A549 (cell line): ENCODE measurements around the gene USP11. TPM values are rescaled to one million over a fixed set of nuclear protein-coding genes. Genes with fewer than 3 reads are reported as not detected.

Experiments
- ATAC-seq, 2 experiments: fragments of 200-7000 bp in 1 of 2; fragments of >200 bp in 1 of 2; cut with Nextera tagmentation in 1 of 2; cut with Tn5 transposase in 1 of 2; 3 replicates each; pipeline versions ENCODE4 v1.8.0 to v1.9.1; 2018 to 2020; ENCODE audit warnings: mild to moderate bottlenecking in 1 of 2, moderate library complexity in 1 of 2
- CTCF ChIA-PET: fragments of 300-600 bp; sonication (Branson Sonifier 250); formaldehyde crosslinking; extraction: SDS; loops from one replicate; lab custom pipeline; 2021; ENCODE audit warnings: antibody characterized with exemption, inconsistent platforms; lab: Yijun Ruan, JAX
- POLR2A ChIA-PET: fragments of 350-600 bp; formaldehyde crosslinking; extraction: SDS; loops from one replicate; lab custom pipeline; 2021; ENCODE audit warnings: antibody characterized with exemption, inconsistent platforms; lab: Yijun Ruan, JAX
- DNase-seq, 2 experiments: peaks; one replicate each; pipeline versions ENCODE4 v3.0.0 to v3.0.0-alpha.2; 2011 to 2016; ENCODE audit warnings: low read depth in 1 of 2, low spot score in 1 of 2
- FAIRE-seq: peaks from 2 replicates; lab custom pipeline; 2011; peaks lifted over from hg19 to GRCh38; lab: Jason Lieb, UNC
- H3K27ac ChIP-seq, 2 experiments: fragments of >200 bp; sonication (Bioruptor Twin); formaldehyde crosslinking; 3 replicates each; pipeline ENCODE4 v1.5.1; 2016 to 2017
- H3K4me1 ChIP-seq: fragments of >200 bp; sonication (Bioruptor Twin); formaldehyde crosslinking; 3 replicates; pipeline ENCODE4 v1.6.1; 2016
- H3K4me2 ChIP-seq: fragments of >200 bp; sonication (Bioruptor Twin); formaldehyde crosslinking; 3 replicates; pipeline ENCODE4 v1.6.1; 2016
- H3K4me3 ChIP-seq: fragments of >200 bp; sonication (Bioruptor Twin); formaldehyde crosslinking; 3 replicates; pipeline ENCODE4 v1.5.1; 2016
- H3K9me3 ChIP-seq: fragments of >200 bp; sonication (Bioruptor Twin); formaldehyde crosslinking; 3 replicates; pipeline ENCODE4 v1.6.1; 2016
- ATOH8 ChIP-seq: fragments of 250-450 bp; sonication (Bioruptor Pico); IDR thresholded peaks from 2 replicates; pipeline ENCODE4 v1.5.0; 2020; ENCODE audit warnings: low read depth, mild to moderate bottlenecking, moderate library complexity
- BCL3 ChIP-seq: fragments of >200 bp; sonication (Bioruptor Twin); formaldehyde crosslinking; IDR thresholded peaks from 3 replicates; pipeline ENCODE4 v1.6.1; 2016
- BHLHE40 ChIP-seq: IDR thresholded peaks from 2 replicates; pipeline ENCODE4 v1.6.1; 2012; ENCODE audit warnings: low read depth, low read length, inconsistent platforms
- CBX2 ChIP-seq: fragments of 200-600 bp; sonication (generic); IDR thresholded peaks from 2 replicates; pipeline ENCODE4 v1.6.1; 2016; ENCODE audit warnings: low read depth, mild to moderate bottlenecking, borderline replicate concordance
- CBX8 ChIP-seq: fragments of 200-600 bp; sonication (generic); IDR thresholded peaks from 2 replicates; pipeline ENCODE4 v1.6.1; 2016
- CTCF ChIP-seq: fragments of >200 bp; sonication (Bioruptor Twin); formaldehyde crosslinking; IDR thresholded peaks from 3 replicates; pipeline ENCODE4 v1.5.1; 2016
- E2F6 ChIP-seq: IDR thresholded peaks from 2 replicates; pipeline ENCODE4 v1.6.1; 2012; ENCODE audit warnings: low read depth, borderline replicate concordance
- EHMT2 ChIP-seq: fragments of 200-600 bp; sonication (generic); IDR thresholded peaks from 2 replicates; pipeline ENCODE4 v1.6.1; 2016; ENCODE audit warnings: antibody characterized with exemption, low read depth, mild to moderate bottlenecking, moderate library complexity
- EP300 ChIP-seq, 2 experiments: fragments of >200 bp; sonication (Bioruptor Twin); formaldehyde crosslinking; IDR thresholded peaks; 2 replicates in 1 of 2; 3 replicates in 1 of 2; pipeline ENCODE4 v1.6.1; 2016 to 2017
- FOXS1 ChIP-seq: fragments of 250-450 bp; sonication (Bioruptor Pico); IDR thresholded peaks from 2 replicates; pipeline ENCODE4 v1.5.0; 2020; ENCODE audit warnings: mild to moderate bottlenecking, moderate library complexity
- HEYL ChIP-seq: fragments of 250-450 bp; sonication (Bioruptor Pico); IDR thresholded peaks from 2 replicates; pipeline ENCODE4 v1.8.0; 2021; ENCODE audit warnings: mild to moderate bottlenecking, moderate library complexity
- HMGXB4 ChIP-seq: fragments of 250-450 bp; sonication (Bioruptor Pico); IDR thresholded peaks from 2 replicates; pipeline ENCODE4 v1.5.0; 2021; ENCODE audit warnings: mild to moderate bottlenecking, moderate library complexity, borderline replicate concordance
- KDM5A ChIP-seq: fragments of 200-600 bp; sonication (generic); IDR thresholded peaks from 2 replicates; pipeline ENCODE4 v1.6.1; 2016; ENCODE audit warnings: antibody characterized with exemption, mild to moderate bottlenecking
- MAFK ChIP-seq: fragments of 450-650 bp; IDR thresholded peaks from 2 replicates; pipeline ENCODE4 v1.6.1; 2014; ENCODE audit not compliant: partially characterized antibody
- NPAS2 ChIP-seq: fragments of 250-450 bp; sonication (Bioruptor Pico); IDR thresholded peaks from 2 replicates; pipeline ENCODE4 v1.8.0; 2022; ENCODE audit warnings: mild to moderate bottlenecking, moderate library complexity, borderline replicate concordance
- POLR2A ChIP-seq: IDR thresholded peaks from 2 replicates; pipeline ENCODE4 v1.6.1; 2012; ENCODE audit warnings: mild to moderate bottlenecking, low read length
- RNF2 ChIP-seq: fragments of 200-600 bp; sonication (generic); IDR thresholded peaks from 2 replicates; pipeline ENCODE4 v1.6.1; 2016; ENCODE audit warnings: low read depth, mild to moderate bottlenecking, antibody characterized with exemption, moderate library complexity, borderline replicate concordance
- SMC3 ChIP-seq: fragments of >200 bp; sonication (Bioruptor Twin); formaldehyde crosslinking; IDR thresholded peaks from 3 replicates; pipeline ENCODE4 v1.6.1; 2018; ENCODE audit warnings: inconsistent platforms
- ZC3H11A ChIP-seq: fragments of 450-650 bp; IDR thresholded peaks from 2 replicates; pipeline ENCODE4 v1.6.1; 2014; ENCODE audit warnings: antibody characterized with exemption, mild to moderate bottlenecking
- ZNF302 ChIP-seq: fragments of 250-450 bp; sonication (Bioruptor Pico); IDR thresholded peaks from 2 replicates; pipeline ENCODE4 v1.9.0; 2021; ENCODE audit warnings: inconsistent platforms, mild to moderate bottlenecking, moderate library complexity
- WGBS: methylation state at CpG from one replicate; pipeline ENCODE4 v1.1.6; 2017; ENCODE audit errors: missing lambda C conversion rate; 5-methylcytosine and 5-hydroxymethylcytosine counted together
- polyA plus RNA-seq, 4 experiments: library from polyadenylated mRNA; depleted of rRNA in 3 of 4; stranded (reverse); fragments of >200 nt; fragmentation: RNase III in 1 of 4; extraction: RNeasy Plus Mini Kit Qiagen cat#74134 plus additional on column Dnase treatment in 1 of 4; gene quantifications; 2 replicates in 3 of 4; 3 replicates in 1 of 4; pipeline ENCODE4 v1.2.3, GENCODE V29; 2011 to 2017

USP11 gene
- polyA plus RNA-seq, 2 of the 4 experiments (the other 2 are of a cell fraction): 35.6 to 50.0 TPM

- TF ChIP-seq HMGXB4 (CRISPR knock-in tag) (no peak), EHMT2 (no peak), CTCF (no peak), BCL3 (no peak), KDM5A (no peak)
These were observed 9.1 kb upstream of the USP11 start (continued) for GRCh38 chrX:47223476-47224250.

GRCh38 chrX:47224266-47224895, 8.4 kb upstream of the USP11 start:
- POLR2A ChIA-PET: no interaction called here
- TF ChIP-seq BHLHE40 (no peak), CTCF (no peak), NPAS2 (no peak), EP300 (IDR thresholded peaks at IDR 0.05) (no peak)
- H3K9me3 ChIP-seq: no peaks in the 10 kb centered on the region
- CTCF ChIA-PET: no interaction called here
- 94% methylated on average over 16 of the region's 17 CpGs for WGBS
- H3K27ac ChIP-seq: no peak overlapping the region
- DNase-seq (no peak), ATAC-seq (no peak), FAIRE-seq (no peak)
- H3K4me2 ChIP-seq: no peak overlapping the region
- H3K4me1 ChIP-seq: peaks cover 16% of the 10 kb centered on the region; the same call in 1 of the 3 replicates
- no peak overlapping the region for H3K4me3 ChIP-seq

- no peak for ATAC-seq
- ChIA-PET POLR2A (no interaction called here), CTCF (no interaction called here)
- WGBS: 100% methylated on average over 3 of the region's 4 CpGs
- no peaks in the 10 kb centered on the region for H3K9me3 ChIP-seq
- H3K4me3 ChIP-seq: no peak overlapping the region
- no peak for FAIRE-seq
- no peak for DNase-seq
- H3K27ac ChIP-seq: no peak overlapping the region
- peaks cover 15% of the 10 kb centered on the region; the same call in 1 of the 3 replicates for H3K4me1 ChIP-seq
- no peak overlapping the region for H3K4me2 ChIP-seq
- no peak for TF ChIP-seq EP300 (IDR thresholded peaks at IDR 0.05)
- TF ChIP-seq ATOH8 (CRISPR knock-in tag): no peak
- no peak for TF ChIP-seq BCL3
- TF ChIP-seq E2F6: no peak
- TF ChIP-seq HEYL (CRISPR knock-in tag): no peak
- TF ChIP-seq SMC3: no peak
- TF ChIP-seq POLR2A: no peak
- TF ChIP-seq ZC3H11A: no peak
- TF ChIP-seq CBX8: no peak
- no peak for TF ChIP-seq HMGXB4 (CRISPR knock-in tag)
- no peak for TF ChIP-seq ZNF302 (CRISPR knock-in tag)
- no peak for TF ChIP-seq RNF2
- no peak for TF ChIP-seq FOXS1 (CRISPR knock-in tag)
- no peak for TF ChIP-seq MAFK
- TF ChIP-seq CBX2: no peak
These were observed 7.9 kb upstream of the USP11 start for GRCh38 chrX:47224896-47225290.
